GM21825 (cell line): ENCODE results near the gene MPPED2.

Experiments used
- ATAC-seq: cut with Tn5 transposase; IDR thresholded peaks from one replicate; pipeline ENCODE4 v1.9.1; 2021; ENCODE audit warnings: mild to moderate bottlenecking, moderate library complexity; ENCODE audit not compliant: unreplicated experiment

The MPPED2 gene

DNA sequence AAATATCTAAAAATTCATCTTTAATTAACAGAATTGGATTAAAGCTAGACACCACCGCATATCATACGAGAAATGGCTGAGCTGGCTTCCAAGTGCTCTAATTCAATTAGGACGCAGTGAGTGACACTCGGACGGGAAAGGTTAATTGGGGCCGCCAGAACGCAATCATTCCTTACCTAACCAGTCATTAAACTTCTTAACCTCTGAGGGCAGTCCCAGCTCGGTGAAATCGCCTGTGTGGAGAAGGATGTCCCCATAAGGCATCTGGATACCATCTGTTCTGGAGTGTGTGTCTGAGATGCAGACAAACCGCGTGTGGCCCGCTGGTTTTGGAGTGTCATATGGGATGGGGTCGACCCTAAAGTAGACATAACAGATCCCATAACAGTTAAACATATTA is 50.3 kb downstream of the MPPED2 start:
- no peak for ATAC-seq

DNA sequence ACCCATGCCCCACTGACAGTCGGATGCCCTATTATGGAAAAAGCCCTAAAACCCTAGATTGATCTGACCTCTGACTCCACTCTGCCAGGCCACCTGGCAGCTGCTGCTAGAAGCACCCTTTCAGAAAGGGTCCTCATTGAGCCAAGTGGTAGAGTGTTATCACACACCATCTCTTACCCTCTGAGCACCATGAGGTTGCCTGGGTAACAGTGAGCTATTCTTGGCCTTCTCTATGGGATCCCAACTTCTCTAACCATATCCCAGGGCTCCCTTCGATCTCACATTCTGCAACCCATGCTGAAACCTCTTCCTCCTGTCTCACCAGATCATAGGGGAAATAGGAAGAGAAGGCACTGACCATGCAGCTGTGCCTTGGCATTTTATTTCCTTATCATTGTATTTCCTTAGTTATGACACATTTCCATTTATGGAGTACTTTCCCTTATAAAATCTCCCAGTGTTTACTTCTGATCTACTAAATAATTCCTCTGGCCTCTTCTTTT is 52.7 kb downstream of the MPPED2 start:
- ATAC-seq = no peak

DNA sequence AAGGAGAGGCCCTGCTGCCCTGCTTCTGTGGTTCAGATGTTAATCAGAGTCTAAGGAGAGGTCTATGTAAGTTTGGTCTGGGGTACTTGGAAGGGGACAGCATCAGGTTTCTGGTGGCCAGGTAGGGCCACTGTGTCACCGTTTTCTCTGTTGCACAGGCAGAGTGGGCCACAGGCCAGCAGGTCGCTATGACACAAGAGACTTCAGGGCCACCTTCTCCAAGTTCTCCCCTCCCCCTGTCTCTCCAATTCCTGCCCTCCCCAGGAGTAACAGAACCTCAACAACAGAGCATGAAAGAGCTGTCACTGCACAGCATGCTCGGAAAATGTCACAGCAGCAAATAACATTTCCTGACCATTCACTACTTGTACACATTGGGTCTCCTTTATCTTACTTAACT is 58.6 kb downstream of the MPPED2 start:
- ATAC-seq = no peak

DNA sequence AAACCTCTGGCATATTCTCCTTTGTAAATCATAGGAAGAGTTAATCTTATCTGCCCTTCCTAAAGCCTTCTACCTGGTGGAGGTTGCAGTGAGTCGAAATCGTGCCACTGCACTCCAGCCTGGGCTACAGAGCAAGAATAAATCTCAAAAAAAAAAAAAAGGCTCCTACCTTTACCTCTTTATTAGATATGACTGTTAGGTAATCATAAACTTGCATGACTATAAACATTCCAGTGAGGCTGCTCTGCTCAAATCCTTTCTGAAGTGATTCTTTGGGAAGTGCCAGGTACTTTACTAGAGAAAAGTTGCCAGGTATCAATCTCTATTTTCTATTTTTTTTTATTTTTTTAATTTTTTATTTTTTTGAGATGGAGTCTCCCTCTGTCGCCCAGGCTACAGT is 59.6 kb downstream of the MPPED2 start:
- no peak for ATAC-seq

DNA sequence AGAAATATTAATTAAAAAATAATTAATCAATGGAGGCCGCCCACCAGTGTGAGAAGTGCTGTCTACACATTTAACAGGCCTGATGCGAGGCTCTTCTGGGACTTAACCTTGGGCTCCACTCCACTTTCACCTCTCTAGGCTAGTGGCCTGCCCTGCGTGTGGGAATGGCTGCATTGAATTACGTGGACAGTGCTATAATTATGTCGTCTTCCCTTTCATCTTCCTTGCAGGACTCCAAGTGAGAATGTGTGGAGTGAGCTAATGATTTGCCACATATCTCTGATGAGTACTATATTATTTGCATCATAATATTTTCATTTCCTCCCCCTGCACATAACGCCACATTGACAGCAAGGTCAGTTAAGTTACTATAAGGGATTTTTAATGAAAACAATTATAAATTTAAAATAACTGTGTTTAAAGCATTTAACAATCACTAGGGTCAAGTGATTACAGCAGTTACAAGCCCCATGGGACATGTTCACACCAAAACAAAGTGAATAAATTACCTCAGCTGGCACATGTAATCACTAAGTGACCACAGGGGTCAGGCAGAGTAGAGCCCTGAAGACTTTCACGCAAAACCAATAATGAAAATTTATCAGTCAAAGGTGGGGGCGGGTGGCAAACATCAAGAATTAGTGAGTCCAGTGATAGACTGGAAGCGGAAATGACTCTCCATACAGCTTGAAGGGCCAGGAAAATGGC is 63.5 kb downstream of the MPPED2 start:
- ATAC-seq = no peak

DNA sequence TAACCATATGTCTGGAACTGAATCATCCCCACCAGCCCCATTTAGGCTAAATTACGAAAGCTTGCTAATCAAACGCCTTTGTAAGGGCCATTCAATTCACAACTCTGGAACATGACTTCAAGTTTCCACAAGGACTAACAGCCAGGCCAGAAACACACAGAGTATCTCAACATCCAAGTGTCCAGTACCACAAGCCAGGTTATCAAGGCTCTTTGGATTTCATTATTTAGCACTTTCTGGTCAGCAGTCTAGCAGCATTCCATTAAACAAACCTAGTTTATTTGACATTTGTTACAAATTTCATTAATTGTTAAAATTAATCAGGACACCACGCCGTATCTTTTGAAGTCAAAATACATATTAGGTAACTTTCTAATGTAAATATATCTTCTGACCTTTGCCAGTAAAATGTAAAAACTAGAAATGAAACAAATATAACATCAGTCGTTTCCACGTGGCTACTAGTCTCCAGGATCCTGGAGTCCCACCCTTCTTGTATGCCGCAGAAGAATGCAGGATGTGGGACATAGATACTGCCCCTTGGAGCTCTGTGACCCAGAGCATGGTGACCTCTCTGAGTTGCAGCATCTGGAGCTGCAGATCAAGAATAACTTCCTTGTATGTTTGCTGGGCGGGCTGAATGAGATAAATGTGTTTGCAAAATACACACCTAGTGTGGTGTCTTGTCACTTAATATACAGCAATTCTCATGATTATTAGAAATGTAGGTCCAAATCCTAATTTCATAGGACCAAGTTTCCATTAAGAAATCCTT is 64.7 kb downstream of the MPPED2 start:
- no peak for ATAC-seq

DNA sequence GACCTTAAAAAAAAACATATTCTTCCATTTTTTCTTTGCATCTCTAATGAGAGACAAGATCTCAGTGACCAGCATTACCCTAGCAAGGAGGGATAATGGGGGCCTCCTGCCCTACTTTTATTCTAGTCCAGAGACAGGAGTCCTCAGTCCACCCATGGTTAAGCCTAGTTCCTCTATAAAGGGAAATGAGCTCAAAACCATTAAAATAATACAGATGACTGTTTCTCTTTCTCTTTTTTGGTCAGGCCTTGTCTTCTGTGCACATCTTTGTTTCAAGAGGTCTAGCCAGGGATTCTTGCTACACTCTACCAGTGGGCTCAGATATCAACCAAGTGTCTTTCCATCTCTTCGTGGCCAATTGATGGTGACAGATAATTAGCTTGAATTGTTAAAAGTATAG is 73.1 kb downstream of the MPPED2 start:
- no peak for ATAC-seq

DNA sequence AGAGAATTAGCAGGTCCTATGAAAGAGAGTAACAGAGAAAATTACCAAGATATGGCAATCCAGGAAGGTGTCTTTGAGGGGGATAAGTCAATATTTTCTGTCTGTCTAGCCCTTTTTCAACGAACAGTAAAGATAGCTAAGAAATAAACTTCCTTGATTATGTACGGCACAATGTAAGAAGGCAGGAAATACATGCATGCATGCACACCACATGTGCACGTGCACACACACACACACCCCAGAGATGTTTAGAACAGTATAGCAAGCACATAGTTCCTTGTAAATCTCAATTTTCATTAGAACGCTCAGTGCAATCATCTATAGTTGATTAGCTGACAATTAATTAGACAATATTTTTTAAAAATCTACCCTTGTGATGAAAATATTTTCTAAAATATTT is 74.7 kb downstream of the MPPED2 start:
- no peak for ATAC-seq

DNA sequence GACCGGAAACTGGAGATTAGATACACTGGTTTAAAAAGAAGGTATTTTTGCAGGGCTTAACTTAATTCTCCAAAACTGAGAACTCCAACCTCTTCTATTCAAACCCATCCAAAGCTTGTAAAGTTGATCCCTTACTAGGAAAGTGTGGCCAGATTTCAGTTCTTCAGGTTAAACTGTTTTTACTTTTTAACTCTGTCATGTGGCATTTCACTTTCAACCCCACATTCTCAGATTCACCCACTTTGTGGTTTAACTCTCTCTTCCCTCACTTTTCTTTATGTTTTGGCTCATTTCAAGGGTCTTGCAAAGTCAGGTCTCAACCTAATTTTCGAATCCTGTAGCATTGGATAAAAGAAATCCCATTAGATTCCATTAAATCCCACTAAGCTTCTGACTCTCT is 75.4 kb downstream of the MPPED2 start:
- ATAC-seq = no peak

DNA sequence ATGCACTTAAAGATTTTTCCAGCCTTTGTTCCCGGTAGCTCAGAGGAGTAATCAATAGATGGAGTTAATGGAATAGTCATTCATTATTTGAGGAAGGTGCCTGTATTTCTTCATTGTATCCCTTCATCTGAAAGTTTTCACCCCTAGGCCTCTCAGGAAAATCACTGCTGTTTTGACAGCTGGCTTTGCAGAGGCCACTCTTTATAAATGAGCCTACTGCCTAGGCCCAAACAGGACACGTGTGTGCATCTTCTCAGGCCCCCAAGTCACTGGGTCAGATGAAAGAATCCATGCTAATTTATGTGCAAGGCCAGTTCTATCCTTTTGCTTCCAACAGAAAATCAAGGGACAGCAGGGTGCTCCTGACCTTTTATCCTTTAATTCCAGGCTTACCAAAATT is 76.8 kb downstream of the MPPED2 start:
- ATAC-seq = no peak

DNA sequence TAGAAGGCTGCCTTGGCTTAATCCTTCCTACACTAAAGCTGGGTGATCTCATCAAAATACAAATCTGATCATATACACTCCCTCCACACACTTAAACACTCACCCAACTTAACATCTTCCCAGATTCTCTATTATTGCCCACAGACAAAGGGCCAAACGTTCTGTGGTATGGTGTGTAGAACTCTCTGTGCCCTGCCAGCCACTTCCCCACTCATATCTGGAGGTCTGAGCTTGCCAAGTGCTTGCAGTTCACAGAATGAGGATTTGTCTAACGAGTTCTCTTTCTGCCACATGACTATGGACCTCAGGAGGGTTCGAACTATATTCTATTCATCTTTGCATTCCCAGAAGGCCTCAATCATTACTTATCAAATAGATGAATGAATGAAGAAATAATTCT is 77.6 kb downstream of the MPPED2 start:
- no peak for ATAC-seq

DNA sequence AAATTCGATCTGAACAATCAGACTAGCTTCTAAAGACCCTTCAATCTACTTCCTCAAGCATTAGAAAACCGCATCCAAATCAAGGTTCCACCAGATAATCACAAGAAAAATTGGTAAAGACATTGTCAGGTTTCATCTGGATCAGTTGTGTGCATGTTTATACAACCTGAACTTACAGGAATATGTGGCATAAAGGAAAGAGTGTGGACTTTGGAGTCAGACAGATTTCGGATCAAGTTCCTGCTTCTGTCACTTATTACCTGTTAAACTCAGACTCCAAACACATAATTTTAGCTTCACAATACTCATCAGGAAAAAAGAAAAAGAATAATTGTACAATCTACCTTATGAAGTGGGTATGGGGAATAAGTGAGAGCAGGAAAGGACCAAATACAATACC is 80.5 kb downstream of the MPPED2 start:
- ATAC-seq = no peak

DNA sequence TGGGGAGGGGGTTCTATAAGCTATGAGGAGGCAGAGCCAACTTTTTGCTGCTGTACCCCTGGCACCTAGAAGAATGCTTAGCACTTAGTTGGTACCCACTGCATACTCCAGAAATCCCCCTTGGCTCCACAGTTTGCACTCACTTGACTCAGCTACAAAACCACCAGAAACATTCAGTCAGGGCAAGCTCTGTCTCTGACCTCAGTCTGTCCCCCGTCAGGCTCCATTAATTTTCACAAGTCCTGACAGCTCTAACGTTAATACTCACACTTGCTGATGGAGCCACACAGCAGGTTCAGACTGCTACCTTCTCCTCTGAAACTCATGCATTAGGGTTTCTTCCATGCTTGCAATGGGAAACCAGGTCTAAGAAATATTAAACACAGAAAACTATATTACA is 81.7 kb downstream of the MPPED2 start:
- ATAC-seq = no peak

DNA sequence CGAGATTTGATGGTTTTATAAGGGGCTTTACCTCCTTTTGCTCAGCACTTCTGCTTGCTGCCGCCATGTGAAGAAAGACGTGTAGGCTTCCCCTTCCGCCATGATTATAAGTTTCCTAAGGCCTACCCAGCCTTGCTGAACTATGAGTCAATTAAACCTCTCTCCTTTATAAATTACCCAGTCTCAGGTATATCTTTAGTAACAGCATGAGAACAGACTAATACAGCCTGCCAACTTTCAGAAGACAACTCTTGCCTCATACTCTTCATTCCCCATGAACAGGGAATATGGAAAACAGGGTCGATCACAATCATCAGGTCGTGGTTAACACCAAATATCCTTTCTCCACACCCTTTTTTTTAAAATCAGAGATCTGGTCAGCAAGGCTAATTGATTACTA is 83.0 kb downstream of the MPPED2 start:
- ATAC-seq = no peak

DNA sequence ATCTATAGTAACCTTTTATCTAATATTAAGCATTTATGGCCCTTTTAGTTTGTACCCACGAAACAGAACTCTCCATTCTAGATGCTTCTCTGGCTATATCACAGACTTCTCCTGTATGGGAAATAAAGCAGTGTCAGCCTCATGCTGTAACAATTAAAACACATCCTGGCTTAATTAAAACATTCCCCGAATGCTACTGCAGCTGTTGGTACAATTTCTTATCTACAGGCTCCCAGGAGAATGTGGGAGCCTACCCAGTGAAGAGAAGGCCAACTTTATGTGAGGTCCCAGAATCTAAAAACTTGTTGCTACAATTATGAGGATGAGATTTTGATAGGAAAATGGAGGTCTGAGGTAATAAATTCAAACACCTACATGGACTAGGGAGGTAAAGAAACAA is 83.8 kb downstream of the MPPED2 start:
- ATAC-seq = no peak

DNA sequence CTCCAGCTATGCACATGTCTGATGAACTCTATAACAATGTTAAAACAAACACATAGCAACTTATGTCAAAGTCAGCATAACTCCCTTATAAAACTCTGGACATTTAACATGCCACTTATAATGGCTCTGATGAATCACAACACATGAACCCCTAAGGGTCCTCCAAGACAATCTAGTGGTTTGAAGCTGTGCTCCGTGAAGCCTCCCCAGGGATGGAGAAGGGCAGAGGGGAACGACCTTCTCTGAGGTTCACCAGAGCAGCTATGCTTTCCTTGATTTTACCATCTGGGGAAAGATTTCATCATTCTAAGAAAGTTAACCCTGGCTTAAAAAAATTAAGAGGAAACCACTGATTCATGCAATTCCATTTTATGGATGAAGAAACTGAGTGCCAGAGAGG is 84.4 kb downstream of the MPPED2 start:
- ATAC-seq = no peak

DNA sequence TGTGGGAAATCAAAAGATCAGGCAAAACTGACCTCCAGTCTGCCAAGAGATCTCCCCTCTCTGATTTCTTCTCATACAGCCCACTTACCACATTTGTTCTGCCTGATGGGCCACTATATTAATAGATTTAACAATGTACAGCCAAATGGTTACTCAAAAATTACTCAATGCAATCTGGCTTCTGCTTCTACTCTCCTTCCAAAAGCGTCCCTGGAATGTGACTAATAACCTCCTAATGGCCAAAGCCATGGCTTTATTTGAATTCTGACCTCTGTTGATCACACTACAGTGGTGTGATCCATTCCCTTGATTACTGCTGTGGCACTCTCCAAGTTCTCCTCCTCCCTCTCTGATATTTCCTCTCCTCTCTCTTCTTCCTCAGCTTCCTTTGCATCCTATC is 86.2 kb downstream of the MPPED2 start:
- no peak for ATAC-seq

DNA sequence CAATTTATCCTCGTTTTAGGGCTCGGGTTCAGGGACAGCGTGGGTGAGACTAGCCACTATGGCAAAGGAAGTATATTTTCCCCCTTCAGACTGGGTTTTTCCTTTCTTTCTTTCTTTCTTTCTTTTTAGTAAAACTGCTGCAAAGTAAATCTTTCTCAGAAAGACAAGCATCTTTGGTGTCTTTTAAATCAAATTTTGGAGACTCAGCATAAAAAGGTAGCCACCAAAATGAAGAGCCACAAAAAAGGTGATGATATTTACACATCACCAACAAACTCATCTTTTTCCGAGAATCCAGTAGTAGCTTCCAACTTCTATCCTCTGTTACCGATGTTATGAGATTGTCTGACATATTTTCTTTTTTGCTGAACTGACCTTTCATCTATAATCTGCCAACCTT is 88.6 kb downstream of the MPPED2 start:
- ATAC-seq = no peak

DNA sequence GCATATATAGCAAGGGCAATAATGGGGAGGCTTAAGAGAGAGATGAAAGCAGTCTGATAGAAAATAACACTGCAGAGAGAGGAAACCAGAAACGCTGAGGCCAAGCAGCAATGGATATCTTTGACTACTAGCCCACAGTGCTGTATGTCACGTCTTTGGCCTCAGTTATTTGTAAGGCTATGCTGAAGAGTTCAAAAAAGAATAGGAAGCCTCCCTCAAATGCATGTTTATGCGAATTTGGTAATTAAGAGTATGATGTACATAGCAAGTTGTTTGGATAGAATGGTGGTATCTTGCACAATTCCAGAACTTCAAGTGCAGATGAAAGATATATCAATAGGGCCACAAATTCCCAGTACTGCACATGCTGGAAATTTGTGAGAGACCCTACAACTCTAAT is 89.2 kb downstream of the MPPED2 start:
- ATAC-seq = no peak

DNA sequence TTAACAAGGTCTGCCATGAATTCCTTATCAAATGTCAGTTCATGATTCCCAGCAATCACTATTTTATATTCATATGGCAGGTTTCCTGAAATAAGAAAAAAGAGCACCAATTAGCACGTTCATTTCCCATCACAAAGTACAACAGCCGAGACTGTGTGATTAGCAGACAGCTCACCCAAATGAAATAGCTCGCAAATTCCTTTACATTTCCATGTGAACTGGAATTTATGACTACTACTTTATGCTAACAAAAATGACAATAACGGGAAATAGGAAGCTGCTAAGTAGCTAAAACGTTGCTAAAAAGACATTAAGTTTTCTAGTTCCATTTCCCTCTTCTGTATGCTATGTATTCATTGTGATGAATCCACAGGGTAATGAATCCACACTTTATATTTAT is 90.7 kb downstream of the MPPED2 start:
- ATAC-seq = no peak

DNA sequence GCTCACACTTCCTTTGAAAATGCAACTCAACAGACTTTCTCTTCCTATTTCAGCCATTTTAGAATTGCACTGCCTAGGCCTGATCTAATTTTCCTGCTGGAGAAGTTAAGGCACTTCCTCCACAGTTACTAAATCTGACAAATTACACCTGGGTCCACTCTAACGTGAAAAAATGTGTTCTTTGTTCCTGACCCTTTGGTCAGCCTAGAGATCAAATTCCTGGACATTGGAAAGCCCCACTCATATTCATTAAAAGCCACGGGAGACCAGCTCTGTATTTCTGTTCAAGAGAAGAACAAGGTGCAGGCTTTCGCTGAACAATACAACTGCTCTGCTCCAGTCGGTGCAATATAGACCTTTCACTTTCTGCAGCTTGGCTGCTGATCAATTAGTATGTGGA is 96.6 kb downstream of the MPPED2 start:
- ATAC-seq = no peak

DNA sequence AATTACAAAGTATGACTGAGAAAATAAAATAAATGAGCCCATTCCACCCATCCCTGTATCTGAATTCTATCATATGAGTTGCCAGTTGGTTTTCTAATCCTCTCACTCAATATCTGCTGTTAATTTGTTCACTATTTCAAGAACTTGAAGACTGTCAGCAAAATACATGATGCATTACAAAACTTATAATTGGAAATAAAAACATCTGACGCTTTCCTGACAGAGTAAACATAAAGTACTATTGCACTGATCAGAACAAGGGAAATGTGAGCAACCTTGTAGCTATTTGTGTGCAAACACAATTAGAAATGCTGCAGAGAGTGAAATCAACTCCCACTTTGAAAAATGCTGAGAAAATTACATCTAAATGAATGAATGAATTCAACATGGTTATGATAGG is 97.1 kb downstream of the MPPED2 start:
- no peak for ATAC-seq
